Activated CD8-positive, alpha-beta memory T cell treated with anti-CD3 and anti-CD28 coated beads for 48 hours (primary cell): ENCODE results near the gene ADGRL1.

Experiments
- DNase-seq, 3 experiments: peaks; one replicate each; pipeline ENCODE4 v3.0.0-alpha.2; 2020; ENCODE audit warnings: low read depth in 2 of 3, low spot score in 2 of 3

Gene ADGRL1

GRCh38 chr19:14141041-14141440, 64.9 kb downstream of the ADGRL1 start:
- no peak for DNase-seq

GRCh38 chr19:14139944-14140343, 66.0 kb downstream of the ADGRL1 start:
- no peak for DNase-seq

- no peak for DNase-seq
Observed at GRCh38 chr19:14138576-14139265, 67.2 kb downstream of the ADGRL1 start.

DNA sequence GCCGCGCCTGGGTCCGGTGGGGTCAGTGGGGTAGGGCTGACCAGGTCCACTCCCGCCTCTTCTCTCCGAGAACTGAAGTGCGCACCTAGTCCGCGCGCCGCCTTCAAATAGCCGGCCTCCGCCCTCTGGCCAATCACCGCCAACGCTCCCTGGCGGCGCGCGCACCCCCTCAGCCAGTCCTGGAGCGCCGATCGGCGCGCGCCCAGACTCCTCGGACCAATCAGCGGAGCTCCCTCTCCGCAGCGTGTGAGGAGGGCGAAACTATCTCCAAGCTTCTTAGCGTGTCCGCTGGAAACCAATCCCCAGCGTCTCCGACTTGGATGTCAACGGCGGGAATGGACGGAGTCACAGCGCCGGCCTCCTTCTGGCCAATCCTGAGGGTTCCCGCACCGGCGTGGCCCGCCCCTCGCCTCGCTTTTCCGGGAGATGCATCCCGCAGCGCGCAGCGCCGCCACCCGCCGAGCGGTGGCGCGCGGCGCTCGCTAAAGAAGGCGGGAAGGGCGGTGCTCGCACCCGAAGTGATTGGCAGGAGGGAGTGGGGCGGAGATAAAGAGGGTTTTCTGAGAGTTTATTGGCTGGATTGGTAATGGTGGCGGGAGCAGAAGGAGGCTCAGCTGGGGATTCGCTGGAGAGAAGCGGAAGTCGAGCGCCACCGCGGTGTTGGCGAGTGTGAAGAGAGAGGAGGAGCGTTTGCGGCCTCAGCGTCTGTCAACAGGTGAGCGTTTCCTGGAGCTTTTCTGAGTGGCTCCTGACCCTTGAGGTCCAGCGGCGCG, 69.3 kb downstream of the ADGRL1 start, which contains the start of gene ASF1B:
ASF1B (minus strand) TSS at position 81 of the 773 bp plus-strand sequence. CDS start 133 bp downstream, outside the sequence.
- peak; percentile 84 to 97 (median 92) for DNase-seq

DNA sequence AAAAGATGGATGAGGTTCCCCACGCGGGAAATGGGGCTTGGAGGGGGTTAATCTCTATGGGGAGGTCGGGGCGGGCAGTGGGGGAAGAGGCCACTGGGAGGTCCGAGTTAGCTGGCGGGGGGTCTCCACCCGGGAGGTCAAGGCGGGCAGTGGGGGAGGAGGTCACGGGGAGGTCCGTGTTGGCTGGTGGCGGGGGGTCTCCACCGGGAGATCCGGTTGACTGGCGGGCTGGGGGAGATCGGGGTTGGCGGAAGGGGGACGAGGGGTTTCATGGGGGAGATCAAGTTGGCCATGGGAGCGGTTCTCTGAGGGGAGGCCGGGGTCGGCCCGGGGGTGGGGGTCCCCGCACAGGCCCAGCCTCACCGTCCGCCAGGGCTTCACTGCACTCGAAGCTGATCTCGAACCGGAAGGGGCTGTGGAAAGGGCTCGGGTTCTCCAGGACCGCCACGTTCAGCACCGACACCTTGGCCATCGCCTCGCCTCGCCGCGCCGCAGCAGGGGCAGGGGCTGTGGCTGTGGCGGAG, 69.9 kb downstream of the ADGRL1 start:
- no peak for DNase-seq

- DNase-seq = no peak
Observed at GRCh38 chr19:14135355-14135754, 70.6 kb downstream of the ADGRL1 start.

GRCh38 chr19:14127929-14128509, 78.0 kb downstream of the ADGRL1 start:
- no peak for DNase-seq

- DNase-seq = no peak
Observed at GRCh38 chr19:14127176-14127575, 78.8 kb downstream of the ADGRL1 start.

- no peak for DNase-seq
Observed at GRCh38 chr19:14122924-14123323, 83.0 kb downstream of the ADGRL1 start.

DNA sequence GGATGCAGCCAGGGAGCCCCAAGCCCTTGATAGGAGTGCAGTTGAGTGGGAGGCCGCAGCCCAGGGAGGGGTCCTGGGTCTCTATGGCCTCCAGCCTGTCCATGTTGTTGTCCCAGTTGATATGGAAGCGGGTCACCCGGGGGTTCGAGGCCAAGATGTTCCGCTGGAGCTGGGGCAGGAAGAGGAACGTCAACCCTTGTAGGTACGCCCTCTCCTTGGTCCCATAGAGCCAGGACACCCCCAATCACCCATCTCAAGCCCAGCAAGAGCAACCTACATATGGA, 85.5 kb downstream of the ADGRL1 start:
- DNase-seq = no peak

DNA sequence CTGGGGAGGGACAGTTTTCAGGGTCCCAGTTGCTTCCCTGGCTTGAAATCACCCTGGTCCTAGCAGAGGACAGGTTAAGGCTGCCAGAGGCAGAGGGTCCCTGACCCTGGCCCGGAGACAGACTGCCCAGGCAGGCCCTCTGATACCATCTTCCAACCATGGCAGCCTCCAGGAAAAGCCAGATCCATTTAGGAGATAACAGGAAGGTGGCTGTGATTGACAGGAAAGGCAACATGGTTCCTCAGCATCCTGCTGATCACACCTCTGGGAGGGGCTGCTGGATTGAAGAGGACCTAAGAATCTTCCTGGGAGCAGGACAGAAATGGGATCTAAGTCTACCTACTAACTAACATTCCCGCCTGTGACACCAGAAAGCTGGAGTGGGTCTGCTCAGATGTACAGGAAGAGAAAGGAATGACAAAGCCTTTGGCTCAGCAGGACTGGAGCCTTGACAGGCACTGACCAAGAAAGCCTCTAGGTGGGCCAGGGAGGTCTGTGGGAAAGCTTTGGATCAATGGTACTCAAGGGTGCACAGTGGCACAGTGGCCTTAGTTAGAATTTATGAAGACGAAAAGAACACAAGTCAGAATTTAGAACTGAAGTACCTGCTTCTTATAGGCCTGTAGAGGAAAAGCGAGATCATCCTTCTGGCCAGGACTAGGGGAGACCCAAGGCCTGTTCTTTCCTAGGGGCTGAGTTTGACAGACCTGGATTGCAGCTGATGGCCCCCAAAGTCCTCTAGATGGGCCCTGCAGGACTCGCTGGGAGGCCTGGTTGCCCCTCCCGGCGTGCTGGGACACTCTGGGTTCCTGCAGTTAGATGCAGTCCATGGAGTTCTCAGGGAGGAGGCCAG, 86.1 kb downstream of the ADGRL1 start:
- no peak for DNase-seq

GRCh38 chr19:14119146-14119545, 86.8 kb downstream of the ADGRL1 start:
- DNase-seq = no peak

GRCh38 chr19:14118165-14119051, 87.6 kb downstream of the ADGRL1 start:
- no peak for DNase-seq

- peak; percentile 90 to 99 (median 93) for DNase-seq
Observed at GRCh38 chr19:14117668-14118164, 88.3 kb downstream of the ADGRL1 start, which contains the start of gene PRKACA. Gene PRKACA (minus strand): TSS chr19:14117762. CDS start chr19:14117547, 215 bp downstream.

GRCh38 chr19:14116918-14117578, 88.9 kb downstream of the ADGRL1 start:
- DNase-seq = no peak

GRCh38 chr19:14116525-14116917, 89.4 kb downstream of the ADGRL1 start:
- DNase-seq = no peak

DNA sequence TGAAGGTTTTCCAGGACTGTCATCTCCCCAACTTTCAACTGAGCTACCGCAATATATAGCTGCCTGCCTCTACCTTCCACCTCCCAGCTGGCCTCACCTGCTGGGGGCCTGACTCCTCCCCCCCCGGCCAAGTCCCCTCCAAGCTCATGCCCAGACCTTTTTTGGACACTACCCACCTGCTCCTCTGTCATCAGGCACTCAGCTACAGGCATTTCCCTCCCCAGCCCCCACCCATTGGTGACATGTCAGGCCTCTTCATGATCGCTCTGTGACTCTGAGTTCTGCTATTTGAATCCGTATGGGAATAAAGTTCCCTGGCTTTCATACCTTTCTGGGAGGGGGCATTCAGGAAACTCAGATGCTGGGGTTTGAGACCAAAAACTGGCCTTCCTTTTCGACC, 90.2 kb downstream of the ADGRL1 start:
- no peak for DNase-seq

GRCh38 chr19:14114854-14115253, 91.1 kb downstream of the ADGRL1 start:
- peak in 2 of 3 experiments; percentile 18 to 29 for DNase-seq

GRCh38 chr19:14114439-14114838, 91.5 kb downstream of the ADGRL1 start:
- DNase-seq = no peak
